ENCODE results near the gene ELOVL6.

Gene ELOVL6

GRCh38 chr4:110184791-110185155 lies 13.6 kb downstream of the ELOVL6 start:
- Histone ChIP-seq H3K4me3 (no peak overlapping the region), H3K27ac (no peak overlapping the region)
- no peak for DNase-seq (ENCODE audit: low spot score)
- no peak for TF ChIP-seq CTCF (IDR thresholded peaks at IDR 0.05)

- Histone ChIP-seq H3K4me3 (no peak overlapping the region), H3K27ac (no peak overlapping the region)
- no peak for DNase-seq (ENCODE audit: low spot score)
- no peak for TF ChIP-seq CTCF (IDR thresholded peaks at IDR 0.05)
These were observed 14.2 kb downstream of the ELOVL6 start for GRCh38 chr4:110184140-110184790.

GRCh38 chr4:110183643-110184042 lies 14.8 kb downstream of the ELOVL6 start:
- no peak for TF ChIP-seq CTCF (IDR thresholded peaks at IDR 0.05)
- no peak for DNase-seq (ENCODE audit: low spot score)
- no peak overlapping the region for H3K27ac ChIP-seq
- no peak overlapping the region for H3K4me3 ChIP-seq

GRCh38 chr4:110183058-110183457 lies 15.4 kb downstream of the ELOVL6 start:
- Histone ChIP-seq H3K27ac (no peak overlapping the region), H3K4me3 (no peak overlapping the region)
- DNase-seq (ENCODE audit: low spot score): no peak
- TF ChIP-seq CTCF (IDR thresholded peaks at IDR 0.05): no peak

- no peak for TF ChIP-seq CTCF (IDR thresholded peaks at IDR 0.05)
- DNase-seq (ENCODE audit: low spot score): no peak
- Histone ChIP-seq H3K4me3 (no peak overlapping the region), H3K27ac (no peak overlapping the region)
These were observed 16.5 kb downstream of the ELOVL6 start for GRCh38 chr4:110181890-110182289.

GRCh38 chr4:110175634-110176033 lies 22.8 kb downstream of the ELOVL6 start:
- TF ChIP-seq CTCF (IDR thresholded peaks at IDR 0.05): no peak
- Histone ChIP-seq H3K4me3 (no peak overlapping the region), H3K27ac (no peak overlapping the region)
- DNase-seq (ENCODE audit: low spot score): no peak

- no peak for TF ChIP-seq CTCF (IDR thresholded peaks at IDR 0.05)
- no peak for DNase-seq (ENCODE audit: low spot score)
- no peak overlapping the region for H3K4me3 ChIP-seq
- no peak overlapping the region for H3K27ac ChIP-seq
These were observed 25.4 kb downstream of the ELOVL6 start for GRCh38 chr4:110172972-110173371.
